ENCODE data around the gene ADCY10. TPM values are rescaled to one million over a fixed set of nuclear protein-coding genes. Genes with fewer than 3 reads are reported as not detected.

ADCY10 gene
- total and polyA plus RNA-seq, 9 of the 15 experiments (the other 6 are each of a cell fraction or from before 2014, with no cell fraction given) = 0.08 to 0.86 (median 0.22) TPM

GRCh38 chr1:167864392-167865032, 49.4 kb downstream of the ADCY10 start (continued):
- 0 out of 6 replicates have a peak, but pooled peaks of 1 of the 3 experiments have one; percentile 1 for TF ChIP-seq ZBTB11 (CRISPR knock-in tag; IDR thresholded peaks at IDR 0.05)
- peak; percentile 39 for TF ChIP-seq SMARCE1 (IDR thresholded peaks at IDR 0.05)
- TF ChIP-seq LARP7 (IDR thresholded peaks at IDR 0.05) = peak; percentile 42; the same call in 1 of the 2 replicates
- TF ChIP-seq POLR2AphosphoS2 (IDR thresholded peaks at IDR 0.05; ENCODE audit: low read length) = no peak
- 0 out of 2 replicates have a peak, but pooled peaks have one; percentile 48 for TF ChIP-seq KLF1 (tag; IDR thresholded peaks at IDR 0.05)
- TF ChIP-seq MEIS2 (IDR thresholded peaks at IDR 0.05; ENCODE audit: partially characterized antibody) = no peak
- TF ChIP-seq NCOA2 (IDR thresholded peaks at IDR 0.05; ENCODE audit: partially characterized antibody in 2 of 2) = no peak
- no peak for TF ChIP-seq SP1 (CRISPR knock-in tag; IDR thresholded peaks at IDR 0.05)
- TF ChIP-seq PREB (CRISPR knock-in tag; IDR thresholded peaks at IDR 0.05) = 0 out of 2 replicates have a peak, but pooled peaks have one; percentile 38
- no peak for TF ChIP-seq E2F4 (CRISPR knock-in tag; IDR thresholded peaks at IDR 0.05; ENCODE audit: low read depth)
- TF ChIP-seq SMARCA4 (IDR thresholded peaks at IDR 0.05) = peak; percentile 49; the same call in 1 of the 2 replicates
- no peak for TF ChIP-seq PATZ1 (CRISPR knock-in tag; IDR thresholded peaks at IDR 0.05; ENCODE audit: borderline replicate concordance)
- TF ChIP-seq BRD9 (IDR thresholded peaks at IDR 0.05; ENCODE audit: low read depth, partially characterized antibody) = peak; percentile 18
- no peak for TF ChIP-seq PTTG1 (tag; IDR thresholded peaks at IDR 0.05; ENCODE audit: low read depth)
- peak; percentile 45; the same call in 1 of the 2 replicates for TF ChIP-seq ZBTB1 (CRISPR knock-in tag; IDR thresholded peaks at IDR 0.05; ENCODE audit: borderline replicate concordance, low read depth)
- TF ChIP-seq ZNF24 (IDR thresholded peaks at IDR 0.05) = no peak
- no peak for TF ChIP-seq HCFC1 (IDR thresholded peaks at IDR 0.05; ENCODE audit: low read depth, low read length)
- peak; percentile 86; the same call in 1 of the 2 replicates for TF ChIP-seq DNMT1 (IDR thresholded peaks at IDR 0.05)
- TF ChIP-seq MTA1 (IDR thresholded peaks at IDR 0.05; ENCODE audit: borderline replicate concordance) = peak; percentile 36; the same call in 1 of the 2 replicates
- TF ChIP-seq PHB2 (IDR thresholded peaks at IDR 0.05; ENCODE audit: low read depth) = peak; percentile 57; the same call in 1 of the 2 replicates
- 0 out of 2 replicates have a peak, but pooled peaks have one; percentile 21 for TF ChIP-seq ELF1 (tag; IDR thresholded peaks at IDR 0.05)
- 0 out of 2 replicates have a peak, but pooled peaks have one; percentile 5 for TF ChIP-seq GATAD2A (IDR thresholded peaks at IDR 0.05)
